Measurements from ENCODE around the gene IER5. TPM values are rescaled to one million over a fixed set of nuclear protein-coding genes. Genes with fewer than 3 reads are reported as not detected.
"Not testable (repeated sequence)": the region's sequence is repeated elsewhere in the genome, so short reads cannot be mapped to it uniquely, and the experiment has no call there.

Gene IER5
- total RNA-seq = 10 to 100 TPM; 71.8 to 72.2 TPM

GRCh38 chr1:181088079-181089016, at the start of gene IER5:
TSS of gene IER5 (plus strand) at chr1:181088700. CDS start at chr1:181088903, 203 bp downstream.
- H3K4me1 Mint-ChIP-seq (ENCODE audit: low read depth) = peaks cover 54% of the 10 kb centered on the region
- H3K27me3 Mint-ChIP-seq (ENCODE audit: low read depth) = no peaks in the 10 kb centered on the region
- H3K36me3 Mint-ChIP-seq (ENCODE audit: insufficient read depth in 2 of 2) = peaks cover 21 to 37% of the 10 kb centered on the region in 2 donors
- peak within 1 kb of the TSS; percentile 99 for H3K27ac Mint-ChIP-seq
- H3K4me3 Mint-ChIP-seq = peak within 1 kb of the TSS; percentile 96 to 100
- H3K9me3 Mint-ChIP-seq = no peaks in the 10 kb centered on the region
- ATAC-seq (replicated peaks in 1 of 2) (peak; percentile 71 to 77), DNase-seq (peak; percentile 94 to 97)

- H3K4me3 Mint-ChIP-seq = no peak overlapping the region
- peaks cover 3 to 21% of the 10 kb centered on the region in 2 donors for H3K36me3 Mint-ChIP-seq (ENCODE audit: insufficient read depth in 2 of 2)
- H3K9me3 Mint-ChIP-seq = no peaks in the 10 kb centered on the region
- no peak for DNase-seq
- peaks cover 91% of the 10 kb centered on the region for H3K4me1 Mint-ChIP-seq (ENCODE audit: low read depth)
- ATAC-seq (replicated peaks in 1 of 2) = no peak
- peak overlapping the region; percentile 88 for H3K27ac Mint-ChIP-seq
- no peaks in the 10 kb centered on the region for H3K27me3 Mint-ChIP-seq (ENCODE audit: low read depth)
Observed at GRCh38 chr1:181040284-181040865, 48.1 kb upstream of the IER5 start.

GRCh38 chr1:181043025-181043888, 45.2 kb upstream of the IER5 start:
- no peaks in the 10 kb centered on the region for H3K9me3 Mint-ChIP-seq
- H3K4me3 Mint-ChIP-seq = peak overlapping the region; percentile 65 to 72
- peaks cover 7 to 22% of the 10 kb centered on the region in 2 donors for H3K36me3 Mint-ChIP-seq (ENCODE audit: insufficient read depth in 2 of 2)
- peak overlapping the region; percentile 83 for H3K27ac Mint-ChIP-seq
- DNase-seq (peak; percentile 15 to 27), ATAC-seq (replicated peaks in 1 of 2) (peak in 1 of 2 donors; percentile 12)
- H3K4me1 Mint-ChIP-seq (ENCODE audit: low read depth) = peaks cover 62% of the 10 kb centered on the region
- no peaks in the 10 kb centered on the region for H3K27me3 Mint-ChIP-seq (ENCODE audit: low read depth)

GRCh38 chr1:181044449-181044966, 44.0 kb upstream of the IER5 start:
- no peaks in the 10 kb centered on the region for H3K9me3 Mint-ChIP-seq
- ATAC-seq (replicated peaks in 1 of 2) (peak; percentile 99), DNase-seq (peak; percentile 82 to 89)
- H3K4me3 Mint-ChIP-seq = peak overlapping the region; percentile 72 to 89
- H3K27me3 Mint-ChIP-seq (ENCODE audit: low read depth) = no peaks in the 10 kb centered on the region
- peaks cover 50% of the 10 kb centered on the region for H3K4me1 Mint-ChIP-seq (ENCODE audit: low read depth)
- H3K36me3 Mint-ChIP-seq (ENCODE audit: insufficient read depth in 2 of 2) = peaks cover 7 to 16% of the 10 kb centered on the region in 2 donors
- H3K27ac Mint-ChIP-seq = peak overlapping the region; percentile 98

GRCh38 chr1:181045946-181046345, 42.6 kb upstream of the IER5 start:
- H3K36me3 Mint-ChIP-seq (ENCODE audit: insufficient read depth in 2 of 2); H3K9me3 Mint-ChIP-seq; H3K27me3 Mint-ChIP-seq (ENCODE audit: low read depth); ATAC-seq (replicated peaks in 1 of 2); H3K27ac Mint-ChIP-seq; DNase-seq; H3K4me3 Mint-ChIP-seq: not testable (repeated sequence)
- H3K4me1 Mint-ChIP-seq (ENCODE audit: low read depth) = peaks cover 39% of the 10 kb centered on the region

GRCh38 chr1:181049378-181049777, 39.1 kb upstream of the IER5 start:
- DNase-seq (no peak), ATAC-seq (replicated peaks in 1 of 2) (no peak)
- H3K9me3 Mint-ChIP-seq = no peaks in the 10 kb centered on the region
- H3K27ac Mint-ChIP-seq = no peak overlapping the region
- no peak overlapping the region for H3K4me3 Mint-ChIP-seq
- peaks cover 7 to 12% of the 10 kb centered on the region in 2 donors for H3K36me3 Mint-ChIP-seq (ENCODE audit: insufficient read depth in 2 of 2)
- peaks cover 9% of the 10 kb centered on the region for H3K4me1 Mint-ChIP-seq (ENCODE audit: low read depth)
- no peaks in the 10 kb centered on the region for H3K27me3 Mint-ChIP-seq (ENCODE audit: low read depth)

- no peak for ATAC-seq (replicated peaks in 1 of 2)
- H3K27ac Mint-ChIP-seq = no peak overlapping the region
- no peak overlapping the region for H3K4me3 Mint-ChIP-seq
- H3K27me3 Mint-ChIP-seq (ENCODE audit: low read depth) = no peaks in the 10 kb centered on the region
- H3K36me3 Mint-ChIP-seq (ENCODE audit: insufficient read depth in 2 of 2) = peaks cover 5 to 15% of the 10 kb centered on the region in 2 donors
- H3K9me3 Mint-ChIP-seq = no peaks in the 10 kb centered on the region
- no peaks in the 10 kb centered on the region for H3K4me1 Mint-ChIP-seq (ENCODE audit: low read depth)
- no peak for DNase-seq
Observed at GRCh38 chr1:181050922-181051321, 37.6 kb upstream of the IER5 start.

GRCh38 chr1:181056560-181056959, 31.9 kb upstream of the IER5 start:
- peaks cover 7 to 8% of the 10 kb centered on the region in 2 donors for H3K9me3 Mint-ChIP-seq
- ATAC-seq (replicated peaks in 1 of 2) = no peak
- peaks cover 13 to 22% of the 10 kb centered on the region in 2 donors for H3K36me3 Mint-ChIP-seq (ENCODE audit: insufficient read depth in 2 of 2)
- no peak overlapping the region for H3K27ac Mint-ChIP-seq
- DNase-seq = no peak
- H3K4me3 Mint-ChIP-seq = no peak overlapping the region
- H3K4me1 Mint-ChIP-seq (ENCODE audit: low read depth) = no peaks in the 10 kb centered on the region
- no peaks in the 10 kb centered on the region for H3K27me3 Mint-ChIP-seq (ENCODE audit: low read depth)

GRCh38 chr1:181057079-181057478, 31.4 kb upstream of the IER5 start:
- Mint-ChIP-seq H3K36me3 (ENCODE audit: insufficient read depth in 2 of 2) (peaks cover 13 to 22% of the 10 kb centered on the region in 2 donors), H3K27me3 (ENCODE audit: low read depth) (no peaks in the 10 kb centered on the region), H3K4me3 (no peak overlapping the region), H3K27ac (no peak overlapping the region), H3K9me3 (peaks cover 7 to 8% of the 10 kb centered on the region in 2 donors), H3K4me1 (ENCODE audit: low read depth) (peaks cover 5% of the 10 kb centered on the region)
- ATAC-seq (replicated peaks in 1 of 2) = no peak
- no peak for DNase-seq

- Mint-ChIP-seq H3K36me3 (ENCODE audit: insufficient read depth in 2 of 2) (peaks cover 13 to 20% of the 10 kb centered on the region in 2 donors), H3K27ac (no peak overlapping the region), H3K4me1 (ENCODE audit: low read depth) (peaks cover 18% of the 10 kb centered on the region), H3K27me3 (ENCODE audit: low read depth) (no peaks in the 10 kb centered on the region), H3K4me3 (no peak overlapping the region), H3K9me3 (peaks cover 7 to 8% of the 10 kb centered on the region in 2 donors)
- ATAC-seq (replicated peaks in 1 of 2) (no peak), DNase-seq (no peak)
Observed at GRCh38 chr1:181059435-181059834, 29.1 kb upstream of the IER5 start.

GRCh38 chr1:181060066-181060465, 28.4 kb upstream of the IER5 start:
- Mint-ChIP-seq H3K27ac (no peak overlapping the region), H3K27me3 (ENCODE audit: low read depth) (no peaks in the 10 kb centered on the region), H3K4me3 (no peak overlapping the region), H3K36me3 (ENCODE audit: insufficient read depth in 2 of 2) (peaks cover 13 to 20% of the 10 kb centered on the region in 2 donors), H3K9me3 (peaks cover 7 to 8% of the 10 kb centered on the region in 2 donors), H3K4me1 (ENCODE audit: low read depth) (peaks cover 18% of the 10 kb centered on the region)
- no peak for ATAC-seq (replicated peaks in 1 of 2)
- no peak for DNase-seq

- H3K27ac Mint-ChIP-seq = peak overlapping the region; percentile 26
- DNase-seq; ATAC-seq (replicated peaks in 1 of 2); H3K27me3 Mint-ChIP-seq (ENCODE audit: low read depth); H3K9me3 Mint-ChIP-seq: not testable (repeated sequence)
- H3K36me3 Mint-ChIP-seq (ENCODE audit: insufficient read depth in 2 of 2) = peaks cover 12 to 17% of the 10 kb centered on the region in 2 donors
- peaks cover 18% of the 10 kb centered on the region for H3K4me1 Mint-ChIP-seq (ENCODE audit: low read depth)
- H3K4me3 Mint-ChIP-seq = peak overlapping the region in 1 of 2 donors; percentile 1
Observed at GRCh38 chr1:181060947-181061346, 27.6 kb upstream of the IER5 start.
